Measurements from ENCODE around the gene TCIRG1. TPM values are rescaled to one million over a fixed set of nuclear protein-coding genes. Genes with fewer than 3 reads are reported as not detected.
A peak's percentile ranks its signal among the peaks of the same experiment; 100 is the strongest.

TCIRG1 gene
- total and polyA plus RNA-seq, 4 experiments from 2014 or later = 46.2 to 266 (median 161) TPM

DNA sequence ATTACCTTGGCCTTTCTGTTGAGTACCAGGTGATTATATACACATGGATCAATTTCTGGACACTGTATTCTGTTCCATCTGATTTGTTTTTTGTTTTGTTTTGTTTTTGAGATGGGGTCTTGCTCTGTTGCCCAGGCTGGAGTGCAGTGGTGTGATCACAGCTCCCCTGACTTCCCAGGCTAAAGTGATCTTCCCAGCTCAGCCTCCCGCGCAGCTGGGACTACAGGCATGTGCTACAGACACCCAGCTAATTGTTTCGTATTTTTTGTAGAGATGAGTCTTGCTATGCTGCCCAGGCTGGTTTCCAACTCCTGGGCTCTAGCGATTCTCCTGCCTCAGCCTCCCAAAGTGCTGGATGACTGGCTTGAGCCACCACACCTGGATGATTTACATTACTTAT lies 19.0 kb downstream of the TCIRG1 start:
- Mint-ChIP-seq H3K36me3 (peaks cover 0 to 3% of the 10 kb centered on the region in 2 donors), H3K4me1 (peaks cover 0 to 1% (median 0%) of the 10 kb centered on the region in 4 donors), H3K9me3 (no peaks in the 10 kb centered on the region), H3K4me3 (no peak overlapping the region), H3K27me3 (no peaks in the 10 kb centered on the region), H3K27ac (peak overlapping the region in 1 of 7 donors; percentile 5)
- intact Hi-C loops (cut with micrococcal nuclease) = no loop called here
- no peak for DNase-seq
- no peaks in the 10 kb centered on the region for H3K36me3 ChIP-seq (ENCODE audit: insufficient read depth, low read length)
- H3K27ac ChIP-seq (ENCODE audit: low read depth, low read length) = no peak overlapping the region
- no peak overlapping the region for H3K4me3 ChIP-seq (ENCODE audit: low read length in 2 of 2)
- H3K27me3 ChIP-seq (ENCODE audit: insufficient read depth, low read length) = no peaks in the 10 kb centered on the region
- H3K9me3 ChIP-seq (ENCODE audit: control insufficient read depth in 1 of 2, low read length in 2 of 2) = no peaks in the 10 kb centered on the region
- no peaks in the 10 kb centered on the region for H3K4me1 ChIP-seq (ENCODE audit: insufficient read depth, low read length)
- ChIA-PET POLR2A (ENCODE audit: partially characterized antibody) (no interaction called here), CTCF (ENCODE audit: partially characterized antibody) (no interaction called here)

DNA sequence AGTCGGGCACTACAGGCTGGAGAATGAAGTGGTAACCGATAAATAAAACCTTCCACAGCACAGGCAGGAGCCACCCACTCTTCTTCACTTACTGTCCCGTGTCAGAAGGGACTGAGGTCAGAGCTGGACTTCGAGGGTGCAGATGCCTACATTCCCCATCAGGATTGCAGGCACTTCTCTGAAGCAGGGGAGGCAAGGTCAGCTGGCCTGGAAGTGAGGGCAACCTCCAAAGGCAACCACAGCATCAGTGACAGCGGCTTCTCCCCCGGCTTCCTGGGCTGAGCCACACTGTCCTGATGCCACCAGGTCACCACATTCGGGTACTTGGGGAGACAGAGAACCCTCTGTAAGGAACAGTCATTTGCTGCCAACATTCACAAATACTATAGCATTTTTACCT lies 22.7 kb downstream of the TCIRG1 start:
- H3K4me1 ChIP-seq (ENCODE audit: insufficient read depth, low read length) = no peaks in the 10 kb centered on the region
- no peaks in the 10 kb centered on the region for H3K27me3 ChIP-seq (ENCODE audit: insufficient read depth, low read length)
- ChIA-PET POLR2A (ENCODE audit: partially characterized antibody) (no interaction called here), CTCF (ENCODE audit: partially characterized antibody) (no interaction called here)
- Mint-ChIP-seq H3K4me1 (no peaks in the 10 kb centered on the region), H3K27me3 (no peaks in the 10 kb centered on the region), H3K9me3 (no peaks in the 10 kb centered on the region), H3K36me3 (no peaks in the 10 kb centered on the region), H3K27ac (peak overlapping the region in 1 of 7 donors; percentile 13), H3K4me3 (no peak overlapping the region)
- DNase-seq = no peak
- H3K36me3 ChIP-seq (ENCODE audit: insufficient read depth, low read length) = no peaks in the 10 kb centered on the region
- H3K27ac ChIP-seq (ENCODE audit: low read depth, low read length) = no peak overlapping the region
- intact Hi-C loops (cut with micrococcal nuclease) = no loop called here
- no peaks in the 10 kb centered on the region for H3K9me3 ChIP-seq (ENCODE audit: control insufficient read depth in 1 of 2, low read length in 2 of 2)
- no peak overlapping the region for H3K4me3 ChIP-seq (ENCODE audit: low read length in 2 of 2)

DNA sequence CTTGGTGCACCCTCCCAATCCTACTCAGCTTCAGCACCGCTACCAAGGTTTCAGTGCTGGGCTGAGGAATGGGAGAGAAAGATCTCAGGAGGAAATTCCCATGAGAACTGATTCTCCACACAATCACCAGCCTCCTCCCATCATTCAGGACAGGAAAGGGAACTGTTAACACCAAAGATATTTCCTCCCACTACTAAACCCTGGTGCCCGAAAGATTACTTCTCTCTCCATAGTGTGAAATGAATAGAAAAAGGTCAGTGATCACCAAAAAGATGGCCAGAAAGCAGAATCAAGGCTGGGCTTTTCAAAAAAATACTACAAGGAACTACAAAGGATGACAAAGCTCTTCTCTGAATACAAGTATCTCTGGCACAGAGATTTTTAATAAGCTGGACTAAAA lies 26.1 kb downstream of the TCIRG1 start:
- POLR2A ChIA-PET (ENCODE audit: partially characterized antibody) = no interaction called here
- DNase-seq = no peak
- intact Hi-C loops (cut with micrococcal nuclease) = no loop called here
- CTCF ChIA-PET (ENCODE audit: partially characterized antibody) = interaction anchor here (0.9 kb wide), 1 partner anchor 7 kb away, joined by 4 read pairs; no protein-coding TSS in a partner anchor
- Mint-ChIP-seq H3K4me1 (no peaks in the 10 kb centered on the region), H3K27ac (no peak overlapping the region), H3K36me3 (peaks cover 0 to 3% of the 10 kb centered on the region in 2 donors), H3K27me3 (no peaks in the 10 kb centered on the region), H3K9me3 (no peaks in the 10 kb centered on the region), H3K4me3 (no peak overlapping the region)
- Histone ChIP-seq H3K4me1 (ENCODE audit: insufficient read depth, low read length) (no peaks in the 10 kb centered on the region), H3K27ac (ENCODE audit: low read depth, low read length) (no peak overlapping the region), H3K36me3 (ENCODE audit: insufficient read depth, low read length) (no peaks in the 10 kb centered on the region), H3K4me3 (ENCODE audit: low read length in 2 of 2) (no peak overlapping the region), H3K27me3 (ENCODE audit: insufficient read depth, low read length) (no peaks in the 10 kb centered on the region), H3K9me3 (ENCODE audit: control insufficient read depth in 1 of 2, low read length in 2 of 2) (no peaks in the 10 kb centered on the region)

DNA sequence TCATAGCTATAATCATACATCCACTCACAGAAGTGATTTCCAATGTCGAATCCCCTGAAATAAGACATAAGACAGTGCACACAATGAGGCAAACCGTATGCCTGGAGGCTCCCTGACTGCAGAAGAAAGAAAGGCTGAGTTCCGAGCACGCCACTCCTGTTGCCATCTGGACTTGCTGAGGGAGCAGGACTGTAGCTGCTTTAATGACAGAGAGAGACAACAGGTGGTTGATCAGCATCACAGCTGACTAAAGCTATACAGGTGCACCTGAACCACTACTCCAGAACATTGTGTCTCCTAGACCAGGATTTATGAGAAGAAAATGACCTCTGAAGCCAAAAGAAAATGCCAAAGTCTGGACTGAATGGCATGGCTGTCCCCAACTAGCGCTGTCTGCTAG lies 27.0 kb downstream of the TCIRG1 start:
- POLR2A ChIA-PET (ENCODE audit: partially characterized antibody) = no interaction called here
- Histone ChIP-seq H3K4me3 (ENCODE audit: low read length in 2 of 2) (no peak overlapping the region), H3K9me3 (ENCODE audit: control insufficient read depth in 1 of 2, low read length in 2 of 2) (no peaks in the 10 kb centered on the region), H3K27me3 (ENCODE audit: insufficient read depth, low read length) (no peaks in the 10 kb centered on the region), H3K36me3 (ENCODE audit: insufficient read depth, low read length) (no peaks in the 10 kb centered on the region), H3K27ac (ENCODE audit: low read depth, low read length) (no peak overlapping the region), H3K4me1 (ENCODE audit: insufficient read depth, low read length) (no peaks in the 10 kb centered on the region)
- Mint-ChIP-seq H3K27me3 (no peaks in the 10 kb centered on the region), H3K9me3 (no peaks in the 10 kb centered on the region), H3K27ac (no peak overlapping the region), H3K36me3 (peaks cover 0 to 3% of the 10 kb centered on the region in 2 donors), H3K4me1 (no peaks in the 10 kb centered on the region), H3K4me3 (no peak overlapping the region)
- intact Hi-C loops (cut with micrococcal nuclease) = no loop called here
- CTCF ChIA-PET (ENCODE audit: partially characterized antibody) = no interaction called here
- no peak for DNase-seq

DNA sequence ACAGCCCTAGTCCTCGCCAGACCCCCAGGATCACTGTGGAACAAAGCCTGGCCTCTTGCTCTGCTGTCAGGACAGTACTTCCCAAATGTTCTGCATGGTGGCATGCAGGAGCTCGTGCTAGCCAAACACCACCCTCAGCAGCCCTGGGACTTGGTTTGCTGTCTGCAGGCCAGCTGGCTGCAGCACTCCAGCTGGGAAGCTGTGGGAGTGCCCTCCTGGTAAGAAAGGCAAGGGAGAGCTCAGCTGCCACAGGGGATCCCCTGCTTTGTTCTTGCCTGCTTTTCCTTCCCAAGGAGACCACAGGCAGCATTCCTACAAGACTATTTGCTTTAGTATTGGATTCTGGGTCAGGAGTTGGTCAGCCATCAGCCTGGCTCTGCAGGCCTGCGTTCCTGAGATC lies 27.9 kb downstream of the TCIRG1 start:
- H3K27ac Mint-ChIP-seq = no peak overlapping the region
- Histone ChIP-seq H3K9me3 (ENCODE audit: control insufficient read depth in 1 of 2, low read length in 2 of 2) (no peaks in the 10 kb centered on the region), H3K27me3 (ENCODE audit: insufficient read depth, low read length) (no peaks in the 10 kb centered on the region), H3K36me3 (ENCODE audit: insufficient read depth, low read length) (no peaks in the 10 kb centered on the region), H3K4me3 (ENCODE audit: low read length in 2 of 2) (no peak overlapping the region), H3K4me1 (ENCODE audit: insufficient read depth, low read length) (no peaks in the 10 kb centered on the region), H3K27ac (ENCODE audit: low read depth, low read length) (no peak overlapping the region)
- no peak overlapping the region for H3K4me3 Mint-ChIP-seq
- H3K9me3 Mint-ChIP-seq = no peaks in the 10 kb centered on the region
- ChIA-PET POLR2A (ENCODE audit: partially characterized antibody) (no interaction called here), CTCF (ENCODE audit: partially characterized antibody) (no interaction called here)
- intact Hi-C loops (cut with micrococcal nuclease) = no loop called here
- no peaks in the 10 kb centered on the region for H3K27me3 Mint-ChIP-seq
- peaks cover 0 to 3% of the 10 kb centered on the region in 2 donors for H3K36me3 Mint-ChIP-seq
- DNase-seq = no peak
- H3K4me1 Mint-ChIP-seq = no peaks in the 10 kb centered on the region

DNA sequence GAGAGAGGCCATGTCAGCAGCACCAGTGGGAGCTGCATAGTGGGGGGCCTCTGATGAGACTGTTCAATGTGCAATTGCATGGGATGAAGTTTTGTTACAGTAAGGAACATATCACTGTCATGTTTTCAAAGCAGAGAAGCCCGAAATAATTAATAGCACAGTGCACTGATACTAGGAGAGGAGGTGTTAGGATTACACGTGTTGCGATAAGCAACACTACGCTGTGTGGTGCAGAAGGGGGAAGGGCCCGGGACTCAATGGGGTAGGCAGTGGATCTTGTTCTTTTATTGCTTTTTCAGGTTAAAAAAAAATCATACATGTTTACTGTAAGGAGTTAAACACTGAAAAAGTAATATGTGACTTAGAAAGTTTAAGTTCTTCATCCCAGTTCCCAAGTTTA lies 29.2 kb downstream of the TCIRG1 start:
- Histone ChIP-seq H3K4me3 (ENCODE audit: low read length in 2 of 2) (no peak overlapping the region), H3K4me1 (ENCODE audit: insufficient read depth, low read length) (no peaks in the 10 kb centered on the region), H3K27me3 (ENCODE audit: insufficient read depth, low read length) (no peaks in the 10 kb centered on the region), H3K36me3 (ENCODE audit: insufficient read depth, low read length) (no peaks in the 10 kb centered on the region), H3K27ac (ENCODE audit: low read depth, low read length) (no peak overlapping the region), H3K9me3 (ENCODE audit: control insufficient read depth in 1 of 2, low read length in 2 of 2) (no peaks in the 10 kb centered on the region)
- no peak for DNase-seq
- ChIA-PET CTCF (ENCODE audit: partially characterized antibody) (no interaction called here), POLR2A (ENCODE audit: partially characterized antibody) (no interaction called here)
- H3K9me3 Mint-ChIP-seq = no peaks in the 10 kb centered on the region
- H3K36me3 Mint-ChIP-seq = peaks cover 0 to 3% of the 10 kb centered on the region in 2 donors
- H3K27ac Mint-ChIP-seq = no peak overlapping the region
- H3K4me1 Mint-ChIP-seq = no peaks in the 10 kb centered on the region
- intact Hi-C loops (cut with micrococcal nuclease) = no loop called here
- H3K27me3 Mint-ChIP-seq = no peaks in the 10 kb centered on the region
- no peak overlapping the region for H3K4me3 Mint-ChIP-seq

DNA sequence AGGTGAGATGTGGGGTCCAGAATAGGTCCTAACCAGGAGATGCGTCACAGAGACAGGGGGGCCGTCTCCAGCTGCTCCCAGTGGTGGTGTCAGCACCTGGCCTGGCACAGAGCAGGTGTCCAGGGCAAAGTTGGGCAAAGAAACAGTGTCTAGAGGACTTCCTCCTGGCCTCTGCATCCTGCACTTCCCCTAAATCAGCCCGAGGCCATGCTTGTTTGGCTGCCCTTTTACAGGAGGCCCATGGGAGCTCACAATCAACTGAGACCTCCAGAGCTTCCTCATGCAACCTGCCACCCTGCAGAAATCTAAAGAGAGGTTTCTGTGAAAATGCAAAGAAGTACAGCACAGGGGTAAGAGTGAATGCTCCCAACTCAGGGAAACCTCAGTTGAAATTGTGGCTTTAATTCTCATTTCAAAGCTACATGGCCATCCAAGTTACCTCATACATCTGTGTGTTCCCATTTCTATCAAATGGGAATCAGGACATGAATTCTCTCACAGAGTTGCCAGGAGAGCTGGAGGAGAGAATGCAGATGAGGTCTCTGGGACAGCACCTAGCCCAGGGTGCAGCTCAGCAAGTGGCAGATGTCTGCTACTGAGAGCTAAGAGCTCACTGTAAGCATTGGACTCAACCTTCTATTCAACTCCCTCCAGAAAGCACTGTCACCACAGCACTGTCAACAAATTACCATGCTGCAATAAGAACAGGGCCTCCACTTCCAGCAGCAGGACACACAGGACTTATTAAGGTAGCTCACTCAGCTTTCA lies 32.6 kb downstream of the TCIRG1 start:
- DNase-seq = no peak
- CTCF ChIA-PET (ENCODE audit: partially characterized antibody) = no interaction called here
- Histone ChIP-seq H3K27me3 (ENCODE audit: insufficient read depth, low read length) (no peaks in the 10 kb centered on the region), H3K4me1 (ENCODE audit: insufficient read depth, low read length) (no peaks in the 10 kb centered on the region), H3K9me3 (ENCODE audit: control insufficient read depth in 1 of 2, low read length in 2 of 2) (no peaks in the 10 kb centered on the region), H3K36me3 (ENCODE audit: insufficient read depth, low read length) (no peaks in the 10 kb centered on the region), H3K4me3 (ENCODE audit: low read length in 2 of 2) (no peak overlapping the region), H3K27ac (ENCODE audit: low read depth, low read length) (no peak overlapping the region)
- Mint-ChIP-seq H3K4me3 (no peak overlapping the region), H3K9me3 (no peaks in the 10 kb centered on the region), H3K4me1 (no peaks in the 10 kb centered on the region), H3K27me3 (no peaks in the 10 kb centered on the region), H3K27ac (no peak overlapping the region), H3K36me3 (peaks cover 0 to 3% of the 10 kb centered on the region in 2 donors)
- POLR2A ChIA-PET (ENCODE audit: partially characterized antibody) = no interaction called here
- intact Hi-C loops (cut with micrococcal nuclease) = no loop called here
